CD14-positive monocyte (primary cell): ENCODE measurements around the gene RPS14. TPM values are rescaled to one million over a fixed set of nuclear protein-coding genes. Genes with fewer than 3 reads are reported as not detected.

Experiments used
- DNase-seq, 3 donors: peaks; one replicate each; pipeline ENCODE4 v3.0.0-alpha.2; 2011 to 2022
- H2AFZ ChIP-seq: 2 replicates; pipeline ENCODE4 v1.6.0; 2012; ENCODE audit warnings: mild to moderate bottlenecking, low read depth, low read length, inconsistent platforms; ENCODE audit not compliant: insufficient read depth, poor library complexity, severe bottlenecking
- H3K27ac ChIP-seq, 2 donors: 1 replicate in 1 of 2; 2 replicates in 1 of 2; pipeline ENCODE4 v1.5.1; 2012 to 2013; ENCODE audit warnings: low read length in 2 of 2, control low read depth in 1 of 2, inconsistent platforms in 1 of 2, low read depth in 1 of 2, mild to moderate bottlenecking in 1 of 2
- H3K27me3 ChIP-seq, 2 donors: one replicate each; pipeline versions ENCODE4 v1.6.0 to v1.6.1; 2011 to 2013; ENCODE audit warnings: low read length in 2 of 2; ENCODE audit not compliant: control insufficient read depth in 2 of 2, insufficient read depth in 2 of 2
- H3K36me3 ChIP-seq, 2 donors: replicated peaks in 1 of 2; 1 replicate in 1 of 2; 2 replicates in 1 of 2; pipeline versions ENCODE4 v1.5.1 to v1.6.1; 2012 to 2013; ENCODE audit warnings: low read length in 2 of 2, control low read depth in 1 of 2, inconsistent platforms in 1 of 2, mild to moderate bottlenecking in 1 of 2; ENCODE audit not compliant: insufficient read depth in 2 of 2, control insufficient read depth in 1 of 2
- H3K4me1 ChIP-seq, 2 donors: 1 replicate in 1 of 2; 2 replicates in 1 of 2; pipeline versions ENCODE4 v1.5.1 to v1.6.1; 2012 to 2013; ENCODE audit warnings: low read length in 2 of 2, control low read depth in 1 of 2, inconsistent platforms in 1 of 2, mild to moderate bottlenecking in 1 of 2, moderate library complexity in 1 of 2; ENCODE audit not compliant: insufficient read depth in 2 of 2, control insufficient read depth in 1 of 2
- H3K4me2 ChIP-seq: replicated peaks from 2 replicates; pipeline ENCODE3; 2012; ENCODE audit warnings: low read length, moderate library complexity, mild to moderate bottlenecking; ENCODE audit not compliant: poor library complexity, severe bottlenecking; ENCODE audit errors: extremely low read depth
- H3K4me3 ChIP-seq, 3 experiments: fragments of 200-600 bp in 1 of 3; sonication (generic) in 1 of 3; replicated peaks in 1 of 3; 1 replicate in 2 of 3; 2 replicates in 1 of 3; pipeline ENCODE4 v1.5.1; 2011 to 2013; ENCODE audit warnings: low read length in 3 of 3, mild to moderate bottlenecking in 3 of 3, control low read depth in 2 of 3, low read depth in 2 of 3, inconsistent platforms in 1 of 3, moderate library complexity in 1 of 3
- H3K79me2 ChIP-seq: 2 replicates; pipeline ENCODE4 v1.6.0; 2012; ENCODE audit warnings: mild to moderate bottlenecking, control low read depth, inconsistent platforms, low read length, moderate library complexity; ENCODE audit not compliant: insufficient read depth
- H3K9ac ChIP-seq: 2 replicates; pipeline ENCODE4 v1.6.0; 2017; ENCODE audit warnings: low read length, mild to moderate bottlenecking; ENCODE audit not compliant: insufficient read depth, poor library complexity, severe bottlenecking
- H3K9me3 ChIP-seq, 2 donors: replicated peaks in 1 of 2; 1 replicate in 1 of 2; 2 replicates in 1 of 2; pipeline versions ENCODE4 v1.5.1 to v1.6.1; 2012 to 2013; ENCODE audit warnings: low read length in 2 of 2, control low read depth in 1 of 2; ENCODE audit not compliant: control insufficient read depth in 1 of 2, insufficient read depth in 1 of 2
- H4K20me1 ChIP-seq: 2 replicates; pipeline ENCODE4 v1.6.0; 2012; ENCODE audit warnings: mild to moderate bottlenecking, low read length, control low read depth, moderate library complexity; ENCODE audit not compliant: insufficient read depth
- H3K27ac Mint-ChIP-seq, 7 donors: one replicate each; pipeline ENCODE4 v1.8.0; 2020; ENCODE audit warnings: mild to moderate bottlenecking in 7 of 7, mixed read lengths in 7 of 7, moderate library complexity in 6 of 7, inconsistent platforms in 2 of 7
- H3K27me3 Mint-ChIP-seq, 3 donors: one replicate each; pipeline ENCODE4 v1.8.0; 2021 to 2022; ENCODE audit warnings: low read depth in 3 of 3, mild to moderate bottlenecking in 3 of 3, mixed read lengths in 3 of 3, moderate library complexity in 3 of 3, inconsistent platforms in 1 of 3
- H3K36me3 Mint-ChIP-seq, 2 donors: one replicate each; pipeline ENCODE4 v1.8.0; 2020; ENCODE audit warnings: mixed read lengths in 2 of 2, inconsistent platforms in 1 of 2, mild to moderate bottlenecking in 1 of 2
- H3K4me1 Mint-ChIP-seq: one replicate; pipeline ENCODE4 v1.8.0; 2020; ENCODE audit warnings: mild to moderate bottlenecking, mixed read lengths
- H3K4me3 Mint-ChIP-seq, 2 donors: one replicate each; pipeline ENCODE4 v1.8.0; 2020; ENCODE audit warnings: mild to moderate bottlenecking in 2 of 2, mixed read lengths in 2 of 2, moderate library complexity in 1 of 2
- H3K9me3 Mint-ChIP-seq, 7 donors: one replicate each; pipeline ENCODE4 v1.8.0; 2020 to 2022; ENCODE audit warnings: mixed read lengths in 7 of 7, mild to moderate bottlenecking in 6 of 7, moderate library complexity in 6 of 7, inconsistent platforms in 2 of 7
- WGBS: methylation state at CpG from one replicate; pipeline ENCODE4 v1.1.5; 2013; ENCODE audit warnings: missing lambda C conversion rate; ENCODE audit not compliant: insufficient coverage; 5-methylcytosine and 5-hydroxymethylcytosine counted together
- intact Hi-C, 2 donors: fragments of 100-400 bp; cut with micrococcal nuclease; formaldehyde crosslinking; loops; one replicate each; pipeline versions ENCODE4 v1.15.0 to v1.15.1; 2023
- polyA plus RNA-seq, 3 donors: library from polyadenylated mRNA; depleted of rRNA in 1 of 3; unstranded in 2 of 3; stranded (reverse) in 1 of 3; fragments of 300-500 nt in 2 of 3; fragments of >200 nt in 1 of 3; fragmentation: Illumina TruSeq in 2 of 3; gene quantifications; 1 replicate in 2 of 3; 2 replicates in 1 of 3; pipeline ENCODE4 v1.2.3, GENCODE V29; 2012 to 2021
- TF ChIP-seq, protein P1 (sequence below): fragments of 200-600 bp; IDR thresholded peaks from one replicate; pipeline ENCODE4 v1.8.0; 2022; ENCODE audit warnings: antibody characterized with exemption, mild to moderate bottlenecking

The RPS14 gene
- polyA plus RNA-seq, 3 donors = 2,768 to 4,675 (median 3,499) TPM

DNA sequence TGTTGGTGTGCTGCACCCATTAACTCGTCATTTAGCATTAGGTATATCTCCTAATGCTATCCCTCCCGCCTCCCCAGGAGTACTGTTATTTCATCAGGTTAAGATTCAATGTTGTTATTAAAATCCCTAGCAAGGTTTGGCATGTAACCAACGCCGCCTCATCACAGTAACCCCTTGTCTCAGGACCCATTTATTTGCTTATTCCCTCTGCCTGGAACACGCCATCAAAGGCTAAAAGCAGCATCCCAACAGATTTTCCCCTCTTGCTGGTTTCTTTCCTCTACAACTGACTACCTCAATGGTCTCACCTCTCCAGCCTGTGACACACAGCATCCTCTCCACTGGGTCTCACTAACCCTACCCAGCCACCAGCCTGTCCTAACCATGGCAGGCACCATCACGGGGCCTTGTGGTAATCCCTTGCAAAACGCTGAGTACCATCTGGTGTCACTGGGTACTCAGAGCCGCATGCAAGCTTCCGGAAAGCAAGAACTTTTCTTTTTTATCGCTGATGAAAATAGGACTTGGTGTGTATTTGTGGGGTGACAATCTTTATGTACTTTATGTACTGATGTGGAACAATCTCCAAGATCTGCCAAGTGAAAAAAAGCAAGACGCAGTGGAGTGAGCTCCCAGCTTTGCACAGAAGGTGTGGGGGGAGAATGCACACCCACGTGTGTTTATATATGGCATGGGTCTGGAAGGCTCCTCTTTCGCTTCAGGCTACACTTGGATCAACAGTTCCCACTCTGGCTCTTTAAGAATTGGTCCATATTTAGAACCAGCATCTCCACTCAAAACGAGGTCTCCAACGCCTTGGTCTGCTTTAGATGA, 6.1 kb downstream of the RPS14 start:
- Mint-ChIP-seq H3K27me3 (no peaks in the 10 kb centered on the region), H3K27ac (peak overlapping the region in 3 of 7 donors; percentile 4 to 24 (median 7)), H3K4me3 (no peak overlapping the region), H3K9me3 (no peaks in the 10 kb centered on the region), H3K36me3 (peaks cover 65 to 69% of the 10 kb centered on the region in 2 donors), H3K4me1 (peaks cover 12% of the 10 kb centered on the region)
- DNase-seq = no peak
- Histone ChIP-seq H3K9me3 (no peaks in the 10 kb centered on the region), H3K4me1 (peaks cover 9 to 10% of the 10 kb centered on the region in 2 donors), H4K20me1 (peaks cover 53% of the 10 kb centered on the region), H3K9ac (no peak overlapping the region), H3K79me2 (peaks cover 30% of the 10 kb centered on the region), H3K4me2 (no peak overlapping the region), H3K4me3 (no peak overlapping the region), H3K36me3 (peaks cover 46 to 53% of the 10 kb centered on the region in 2 donors), H2AFZ (no peak overlapping the region), H3K27ac (no peak overlapping the region), H3K27me3 (no peaks in the 10 kb centered on the region)
- intact Hi-C loops = loop anchor here in 1 of 2 donors (5.0 kb wide), 1 partner anchor 41 kb away; no protein-coding TSS in a partner anchor
- TF ChIP-seq, protein P1, sequence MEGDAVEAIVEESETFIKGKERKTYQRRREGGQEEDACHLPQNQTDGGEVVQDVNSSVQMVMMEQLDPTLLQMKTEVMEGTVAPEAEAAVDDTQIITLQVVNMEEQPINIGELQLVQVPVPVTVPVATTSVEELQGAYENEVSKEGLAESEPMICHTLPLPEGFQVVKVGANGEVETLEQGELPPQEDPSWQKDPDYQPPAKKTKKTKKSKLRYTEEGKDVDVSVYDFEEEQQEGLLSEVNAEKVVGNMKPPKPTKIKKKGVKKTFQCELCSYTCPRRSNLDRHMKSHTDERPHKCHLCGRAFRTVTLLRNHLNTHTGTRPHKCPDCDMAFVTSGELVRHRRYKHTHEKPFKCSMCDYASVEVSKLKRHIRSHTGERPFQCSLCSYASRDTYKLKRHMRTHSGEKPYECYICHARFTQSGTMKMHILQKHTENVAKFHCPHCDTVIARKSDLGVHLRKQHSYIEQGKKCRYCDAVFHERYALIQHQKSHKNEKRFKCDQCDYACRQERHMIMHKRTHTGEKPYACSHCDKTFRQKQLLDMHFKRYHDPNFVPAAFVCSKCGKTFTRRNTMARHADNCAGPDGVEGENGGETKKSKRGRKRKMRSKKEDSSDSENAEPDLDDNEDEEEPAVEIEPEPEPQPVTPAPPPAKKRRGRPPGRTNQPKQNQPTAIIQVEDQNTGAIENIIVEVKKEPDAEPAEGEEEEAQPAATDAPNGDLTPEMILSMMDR = no peak
- 83% methylated on average over 10 of the region's 15 CpGs for WGBS

DNA sequence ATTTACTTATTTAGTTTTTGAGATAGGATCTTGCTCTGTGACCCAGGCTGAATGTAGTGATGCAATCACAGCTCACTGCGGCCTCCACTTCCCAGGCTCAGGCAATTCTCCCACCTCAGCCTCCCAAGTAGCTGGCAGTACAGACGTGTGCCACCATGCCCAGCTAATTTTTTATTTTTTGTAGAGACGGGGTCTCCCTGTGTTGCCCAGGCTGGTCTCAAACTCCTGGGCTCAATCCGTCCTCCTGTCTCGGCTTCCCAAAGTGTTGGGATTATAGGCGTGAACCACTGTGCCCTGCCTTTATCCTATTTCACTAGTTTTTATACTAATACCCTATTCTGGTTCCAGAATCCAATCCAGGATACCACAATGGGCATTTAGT, 6.8 kb downstream of the RPS14 start:
- WGBS = 77% methylated on average over 5 of the region's 6 CpGs
- peaks cover 1 to 2% of the 10 kb centered on the region in 2 donors for H3K4me1 ChIP-seq
- H3K27me3 ChIP-seq = no peaks in the 10 kb centered on the region
- peaks cover 22% of the 10 kb centered on the region for H3K79me2 ChIP-seq
- intact Hi-C loops = loop anchor here in 1 of 2 donors (5.0 kb wide), 1 partner anchor 40 kb away; no protein-coding TSS in a partner anchor
- H3K36me3 ChIP-seq = peaks cover 46 to 48% of the 10 kb centered on the region in 2 donors
- Mint-ChIP-seq H3K27me3 (no peaks in the 10 kb centered on the region), H3K4me3 (no peak overlapping the region), H3K4me1 (peaks cover 4% of the 10 kb centered on the region), H3K36me3 (peaks cover 59 to 62% of the 10 kb centered on the region in 2 donors), H3K9me3 (no peaks in the 10 kb centered on the region), H3K27ac (no peak overlapping the region)
- H4K20me1 ChIP-seq = peaks cover 46% of the 10 kb centered on the region
- H3K4me3 ChIP-seq = no peak overlapping the region
- TF ChIP-seq, protein P1 = no peak
- H3K4me2 ChIP-seq = no peak overlapping the region
- no peak overlapping the region for H3K9ac ChIP-seq
- no peak overlapping the region for H2AFZ ChIP-seq
- H3K27ac ChIP-seq = no peak overlapping the region
- H3K9me3 ChIP-seq = no peaks in the 10 kb centered on the region
- DNase-seq = no peak
